HG02759 (cell line): ENCODE measurements around the gene SPAG16.
A peak's percentile ranks its signal among the peaks of the same experiment; 100 is the strongest.
"Not testable (repeated sequence)": the region's sequence is repeated elsewhere in the genome, so short reads cannot be mapped to it uniquely, and the experiment has no call there.

ENCODE experiments used
- ATAC-seq: cut with Tn5 transposase; IDR thresholded peaks from one replicate; pipeline ENCODE4 v1.9.1; 2021; ENCODE audit warnings: mild to moderate bottlenecking, moderate library complexity; ENCODE audit not compliant: unreplicated experiment

The SPAG16 gene

GRCh38 chr2:214057986-214058385 lies 773.7 kb downstream of the SPAG16 start:
- ATAC-seq = no peak

- not testable (repeated sequence) for ATAC-seq
These were observed 778.0 kb downstream of the SPAG16 start for GRCh38 chr2:214062279-214062678.

GRCh38 chr2:214064471-214064870 lies 780.2 kb downstream of the SPAG16 start:
- no peak for ATAC-seq

- no peak for ATAC-seq
These were observed 782.6 kb downstream of the SPAG16 start for GRCh38 chr2:214066862-214067261.

DNA sequence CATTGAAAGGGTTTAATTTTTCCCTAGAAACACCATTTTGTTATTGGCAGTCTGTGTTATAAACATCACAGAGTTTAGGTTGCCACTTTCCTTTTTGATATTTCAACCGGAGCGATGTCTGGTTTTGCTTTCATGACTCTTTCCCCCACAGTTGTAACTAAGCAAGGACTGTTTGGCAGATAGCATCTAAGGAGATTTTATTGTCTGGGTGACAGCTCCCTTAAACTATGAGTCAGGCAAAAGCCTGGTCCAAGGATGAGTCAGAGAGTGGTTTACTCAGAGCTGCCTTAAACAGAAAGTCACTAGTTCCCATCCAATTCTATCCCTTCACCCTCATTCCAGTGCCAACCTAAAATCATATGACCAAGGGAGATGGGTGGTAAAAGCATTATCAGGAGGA lies 785.0 kb downstream of the SPAG16 start:
- peak; percentile 87 for ATAC-seq

GRCh38 chr2:214075456-214075855 lies 791.2 kb downstream of the SPAG16 start:
- no peak for ATAC-seq

- peak; percentile 79 for ATAC-seq
These were observed 792.3 kb downstream of the SPAG16 start for GRCh38 chr2:214076527-214076926.

- no peak for ATAC-seq
These were observed 793.5 kb downstream of the SPAG16 start for GRCh38 chr2:214077727-214078126.

DNA sequence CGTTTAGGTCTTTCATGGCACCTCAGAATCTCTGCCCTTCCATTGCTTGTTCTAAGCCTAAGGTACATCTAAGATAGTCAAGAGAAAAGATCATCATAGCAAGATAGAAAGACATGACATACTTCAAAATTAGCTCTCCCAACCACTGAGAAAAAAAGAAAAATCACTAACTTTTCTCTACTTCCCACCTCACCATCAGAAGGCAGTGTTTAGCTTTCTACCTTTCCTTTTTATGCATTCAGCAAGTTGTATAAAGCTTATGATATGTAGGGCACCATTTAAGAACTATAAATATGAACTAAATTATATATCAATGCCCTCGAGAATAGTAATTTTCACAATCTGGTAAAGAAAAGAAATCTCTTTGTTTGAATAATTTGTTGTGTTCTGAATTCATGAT lies 794.8 kb downstream of the SPAG16 start:
- ATAC-seq = no peak

- ATAC-seq = no peak
These were observed 804.3 kb downstream of the SPAG16 start for GRCh38 chr2:214088536-214088935.

DNA sequence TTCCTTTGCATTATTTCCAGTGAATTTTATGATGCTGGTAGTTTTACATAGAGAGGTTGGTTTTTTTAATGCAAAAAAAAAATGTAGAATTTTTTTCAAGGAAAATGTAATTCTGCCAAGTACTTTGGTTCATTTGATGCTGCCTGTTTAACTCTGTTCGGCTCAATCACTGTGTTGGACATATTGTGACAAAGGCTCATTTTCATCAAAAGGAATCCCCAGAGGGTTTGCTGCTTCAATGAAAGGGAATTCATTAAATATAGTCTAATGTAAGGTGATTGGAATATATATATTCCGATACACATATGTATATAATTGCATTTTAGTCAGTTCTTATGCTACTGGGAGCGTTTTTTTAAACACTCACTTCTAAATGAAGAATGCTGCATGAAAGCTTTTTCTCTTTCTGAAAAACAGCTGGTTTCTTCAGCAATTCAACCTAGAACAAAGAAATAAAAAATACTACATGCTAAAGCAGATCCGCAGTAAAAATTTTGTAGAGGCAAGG lies 812.0 kb downstream of the SPAG16 start:
- ATAC-seq = no peak

GRCh38 chr2:214098811-214099210 lies 814.5 kb downstream of the SPAG16 start:
- ATAC-seq = no peak

GRCh38 chr2:214100488-214100887 lies 816.2 kb downstream of the SPAG16 start:
- ATAC-seq = no peak

GRCh38 chr2:214103276-214104001 lies 819.2 kb downstream of the SPAG16 start:
- ATAC-seq = no peak

GRCh38 chr2:214104219-214104618 lies 820.0 kb downstream of the SPAG16 start:
- no peak for ATAC-seq

DNA sequence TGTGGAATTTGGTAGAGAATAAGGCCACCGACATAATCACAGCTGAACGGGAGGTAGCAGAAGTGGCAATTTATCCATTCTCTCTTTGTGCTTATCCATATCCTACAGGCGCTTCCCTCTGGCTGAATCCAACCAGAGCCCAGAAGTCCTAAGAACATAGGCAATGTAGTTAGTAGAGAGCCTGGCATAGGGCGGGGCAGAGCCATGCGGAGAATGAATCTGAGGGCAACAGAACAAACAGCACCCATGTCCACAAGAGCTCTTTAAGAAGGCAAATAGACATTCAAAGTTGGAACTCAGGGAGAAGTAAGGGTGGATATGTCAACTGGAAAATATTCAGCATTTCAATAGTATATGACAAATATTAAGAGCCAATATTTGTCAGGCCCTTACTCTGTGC lies 820.7 kb downstream of the SPAG16 start:
- ATAC-seq = no peak

- no peak for ATAC-seq
These were observed 823.5 kb downstream of the SPAG16 start for GRCh38 chr2:214107726-214108125.

- ATAC-seq = no peak
These were observed 824.3 kb downstream of the SPAG16 start for GRCh38 chr2:214108598-214108997.

- no peak for ATAC-seq
These were observed 832.8 kb downstream of the SPAG16 start for GRCh38 chr2:214117054-214117453.

DNA sequence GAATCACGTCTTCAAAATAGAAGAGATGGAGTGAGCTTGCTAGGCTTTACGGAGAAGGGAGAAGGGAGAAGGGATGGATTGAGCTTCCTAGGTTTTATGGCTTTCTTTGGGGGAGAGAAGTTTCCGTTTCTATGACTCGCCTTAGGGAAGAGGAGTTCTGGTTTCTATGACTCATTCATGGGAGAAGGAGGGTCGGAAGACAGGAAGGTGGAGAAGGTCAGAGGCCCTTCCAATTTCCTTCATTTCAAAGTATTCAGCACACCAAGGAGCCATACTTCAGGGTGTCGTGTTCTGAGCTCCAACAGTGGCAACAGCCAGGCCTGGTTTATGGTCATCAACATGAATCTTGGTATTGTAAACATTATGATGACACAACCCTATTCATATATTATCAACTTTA lies 841.9 kb downstream of the SPAG16 start:
- no peak for ATAC-seq

GRCh38 chr2:214127170-214127569 lies 842.9 kb downstream of the SPAG16 start:
- ATAC-seq = no peak

DNA sequence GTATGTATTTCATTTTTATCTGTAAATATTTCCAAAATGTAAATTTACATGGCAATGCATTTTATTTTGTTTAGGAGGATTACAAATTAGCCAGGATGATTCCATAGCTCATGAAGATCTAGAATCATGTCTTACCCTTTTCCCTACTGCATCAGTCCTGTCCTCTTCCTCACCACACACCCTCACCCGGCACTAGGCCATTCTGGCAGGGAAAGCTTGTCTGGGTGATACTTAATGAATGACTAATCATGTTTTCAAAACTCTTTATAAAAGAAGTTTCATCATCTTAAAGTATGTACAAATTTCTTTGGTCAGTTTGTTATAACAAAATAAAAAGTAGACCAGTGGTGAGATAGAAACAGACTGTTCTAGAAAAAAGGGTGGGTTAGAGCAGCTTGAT lies 843.3 kb downstream of the SPAG16 start:
- no peak for ATAC-seq

DNA sequence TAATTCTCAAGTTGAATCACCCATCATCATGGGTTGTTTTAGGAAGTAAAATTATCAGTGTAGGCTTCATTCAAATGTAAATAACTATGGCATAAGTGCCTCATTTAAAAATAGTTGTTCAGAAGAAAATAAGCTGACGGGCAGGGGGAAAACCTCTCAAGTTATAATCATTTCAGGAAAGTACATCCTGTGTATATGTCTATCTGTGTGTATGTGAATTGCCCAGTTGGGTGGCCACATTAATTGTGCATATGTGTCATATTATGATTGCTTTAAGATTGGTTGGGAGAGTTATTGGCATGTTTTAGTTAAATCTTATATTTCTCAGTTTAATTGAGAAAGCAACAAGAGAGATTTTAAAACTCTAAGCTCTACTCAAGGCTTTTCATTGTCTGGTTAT lies 843.8 kb downstream of the SPAG16 start:
- no peak for ATAC-seq
